ENCODE data around the gene ALOX5.

ALOX5 gene

GRCh38 chr10:45444022-45444421 is 70.0 kb downstream of the ALOX5 start:
- DNase-seq, result no peak

- DNase-seq, result no peak
Observed at GRCh38 chr10:45444976-45445898, 71.2 kb downstream of the ALOX5 start.

GRCh38 chr10:45446858-45447257 is 72.8 kb downstream of the ALOX5 start:
- no peak for DNase-seq

- no peak for DNase-seq
Observed at GRCh38 chr10:45447416-45447815, 73.4 kb downstream of the ALOX5 start.

GRCh38 chr10:45450866-45451265 is 76.8 kb downstream of the ALOX5 start:
- DNase-seq, result no peak

- DNase-seq, result no peak
Observed at GRCh38 chr10:45451407-45451806, 77.4 kb downstream of the ALOX5 start.

- no peak for DNase-seq
Observed at GRCh38 chr10:45452268-45452667, 78.3 kb downstream of the ALOX5 start.

- DNase-seq, result no peak
Observed at GRCh38 chr10:45452743-45453452, 78.9 kb downstream of the ALOX5 start.

- no peak for DNase-seq
Observed at GRCh38 chr10:45453639-45454255, 79.7 kb downstream of the ALOX5 start.

GRCh38 chr10:45454262-45454661 is 80.2 kb downstream of the ALOX5 start:
- DNase-seq, result no peak

- peak in 1 of 2 donors; percentile 30 for DNase-seq
Observed at GRCh38 chr10:45454859-45455258, 80.8 kb downstream of the ALOX5 start.

GRCh38 chr10:45456233-45456632 is 82.2 kb downstream of the ALOX5 start:
- DNase-seq, result no peak

GRCh38 chr10:45456822-45457221 is 82.8 kb downstream of the ALOX5 start:
- no peak for DNase-seq

GRCh38 chr10:45457487-45457886 is 83.5 kb downstream of the ALOX5 start:
- no peak for DNase-seq

GRCh38 chr10:45460235-45460878 is 86.3 kb downstream of the ALOX5 start:
- DNase-seq, result peak in 1 of 2 donors; percentile 29

- no peak for DNase-seq
Observed at GRCh38 chr10:45461034-45461433, 87.0 kb downstream of the ALOX5 start.

GRCh38 chr10:45463244-45464116 is 89.5 kb downstream of the ALOX5 start:
- DNase-seq, result no peak

- DNase-seq, result peak; percentile 20 to 72
Observed at GRCh38 chr10:45464958-45465567, 91.0 kb downstream of the ALOX5 start.

GRCh38 chr10:45466784-45467183 is 92.8 kb downstream of the ALOX5 start:
- DNase-seq, result peak in 1 of 2 donors; percentile 21

GRCh38 chr10:45468079-45468478 is 94.1 kb downstream of the ALOX5 start:
- DNase-seq, result no peak

Data from bone marrow (tissue), 2 donors.